A204.1 (cell line): ENCODE measurements around the gene SEM1.
"Not testable (repeated sequence)": the region's sequence is repeated elsewhere in the genome, so short reads cannot be mapped to it uniquely, and the experiment has no call there.

ENCODE experiments used
- FAIRE-seq: peaks from 2 replicates; lab custom pipeline; 2012; peaks lifted over from hg19 to GRCh38; lab: Jason Lieb, UNC

The SEM1 gene

GRCh38 chr7:96701258-96701657, 8.4 kb downstream of the SEM1 start:
- FAIRE-seq: no peak

- no peak for FAIRE-seq
Measured at GRCh38 chr7:96700516-96700915, 9.1 kb downstream of the SEM1 start.

GRCh38 chr7:96699219-96699871, 10.3 kb downstream of the SEM1 start:
- no peak for FAIRE-seq

- not testable (repeated sequence) for FAIRE-seq
Measured at GRCh38 chr7:96698449-96698848, 11.2 kb downstream of the SEM1 start.

- peak; percentile 19 for FAIRE-seq
Measured at GRCh38 chr7:96697822-96698221, 11.8 kb downstream of the SEM1 start.

GRCh38 chr7:96695581-96695980, 14.1 kb downstream of the SEM1 start:
- no peak for FAIRE-seq

GRCh38 chr7:96694082-96694481, 15.6 kb downstream of the SEM1 start:
- FAIRE-seq: no peak

- FAIRE-seq: no peak
Measured at GRCh38 chr7:96691702-96692101, 17.9 kb downstream of the SEM1 start.

- no peak for FAIRE-seq
Measured at GRCh38 chr7:96689414-96689813, 20.2 kb downstream of the SEM1 start.

- no peak for FAIRE-seq
Measured at GRCh38 chr7:96686305-96686704, 23.3 kb downstream of the SEM1 start.

GRCh38 chr7:96685755-96686154, 23.9 kb downstream of the SEM1 start:
- no peak for FAIRE-seq

- FAIRE-seq: no peak
Measured at GRCh38 chr7:96685353-96685752, 24.3 kb downstream of the SEM1 start.

- no peak for FAIRE-seq
Measured at GRCh38 chr7:96679886-96680285, 29.8 kb downstream of the SEM1 start.

GRCh38 chr7:96676919-96677318, 32.7 kb downstream of the SEM1 start:
- FAIRE-seq: no peak

- no peak for FAIRE-seq
Measured at GRCh38 chr7:96675548-96675947, 34.1 kb downstream of the SEM1 start.

GRCh38 chr7:96674565-96674964, 35.1 kb downstream of the SEM1 start:
- FAIRE-seq: no peak

GRCh38 chr7:96671854-96672253, 37.8 kb downstream of the SEM1 start:
- FAIRE-seq: no peak

- FAIRE-seq: no peak
Measured at GRCh38 chr7:96670338-96671289, 39.0 kb downstream of the SEM1 start.

GRCh38 chr7:96669812-96670211, 39.8 kb downstream of the SEM1 start:
- FAIRE-seq: peak; percentile 92

GRCh38 chr7:96667026-96667425, 42.6 kb downstream of the SEM1 start:
- FAIRE-seq: no peak

GRCh38 chr7:96665689-96666088, 44.0 kb downstream of the SEM1 start:
- FAIRE-seq: no peak

GRCh38 chr7:96664793-96665192, 44.9 kb downstream of the SEM1 start:
- no peak for FAIRE-seq

- FAIRE-seq: no peak
Measured at GRCh38 chr7:96663871-96664445, 45.7 kb downstream of the SEM1 start.
